Mammary epithelial cell (primary cell): ENCODE measurements around the gene ZBTB20.

ENCODE experiments used
- CTCF ChIP-seq, 2 donors: IDR thresholded peaks in 1 of 2; conservative IDR thresholded peaks in 1 of 2; 2 replicates each; pipeline ENCODE4 v1.5.1; 2011 to 2012; ENCODE audit warnings: inconsistent platforms in 2 of 2, low read length in 2 of 2, mild to moderate bottlenecking in 2 of 2, control low read depth in 1 of 2, low read depth in 1 of 2; ENCODE audit not compliant: insufficient read depth in 1 of 2; ENCODE audit errors: extremely low read depth in 1 of 2
- EZH2 ChIP-seq: IDR thresholded peaks from 2 replicates; pipeline ENCODE4 v1.6.1; 2012; ENCODE audit warnings: low read length, inconsistent platforms, borderline replicate concordance

DNA sequence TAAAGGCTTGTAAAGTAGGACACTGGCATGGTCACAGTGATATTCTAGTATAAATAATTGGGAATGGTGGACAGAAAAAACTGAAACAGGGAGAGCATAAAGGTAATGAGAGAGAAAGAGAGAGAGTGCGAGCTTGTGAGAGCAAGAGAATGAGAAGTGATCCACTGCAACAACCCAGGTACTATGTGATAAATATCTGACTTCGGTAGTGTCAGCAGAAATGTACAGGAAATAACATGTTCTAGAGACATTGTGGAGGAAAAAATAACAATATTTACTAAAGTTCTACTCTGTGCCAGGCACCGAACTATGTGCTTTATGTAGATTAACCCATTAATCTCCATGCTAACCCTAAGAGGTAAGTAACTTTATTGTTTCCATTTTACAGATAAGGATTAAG lies 425.9 kb downstream of the ZBTB20 start:
- no peak for TF ChIP-seq CTCF (conservative IDR thresholded peaks at IDR 0.05 in 1 of 2, IDR thresholded peaks at IDR 0.05 in 1 of 2; ENCODE audit: extremely low read depth in 1 of 2, insufficient read depth in 1 of 2, low read depth in 1 of 2, low read length in 2 of 2)
- TF ChIP-seq EZH2, result no peak
